GM13976 (cell line): Measurements from ENCODE around the gene ALOX15.

Experiments used
- DNase-seq: peaks from one replicate; pipeline ENCODE4 v3.0.0; 2012; ENCODE audit warnings: low spot score
- CTCF ChIP-seq: IDR thresholded peaks from 2 replicates; pipeline ENCODE4 v1.5.1; 2012; ENCODE audit warnings: borderline replicate concordance, mild to moderate bottlenecking; ENCODE audit not compliant: insufficient read depth; ENCODE audit errors: extremely low read depth, missing control alignments, control extremely low read depth
- in situ Hi-C: fragments of 300-500 bp; cut with MboI; formaldehyde crosslinking; loops from one replicate; pipeline ENCODE4 v1.12.0; 2022; ENCODE audit warnings: low sequenced_read_pairs, mixed read lengths, inconsistent platforms; ENCODE audit not compliant: unreplicated experiment

Gene ALOX15

GRCh38 chr17:4617590-4618351 is 23.7 kb downstream of the ALOX15 start:
- no peak for TF ChIP-seq CTCF
- no peak for DNase-seq
- in situ Hi-C loops = no loop called here

GRCh38 chr17:4617090-4617489 is 24.4 kb downstream of the ALOX15 start:
- in situ Hi-C loops = no loop called here

GRCh38 chr17:4616476-4616875 is 25.0 kb downstream of the ALOX15 start:
- no peak for DNase-seq
- no peak for TF ChIP-seq CTCF
- in situ Hi-C loops = no loop called here

More at GRCh38 chr17:4617090-4617489, 24.4 kb downstream of the ALOX15 start:
- no peak for DNase-seq
- no peak for TF ChIP-seq CTCF

- in situ Hi-C loops = no loop called here
Measured at GRCh38 chr17:4610656-4611055, 30.8 kb downstream of the ALOX15 start.

GRCh38 chr17:4610162-4610561 is 31.3 kb downstream of the ALOX15 start:
- TF ChIP-seq CTCF = no peak
- in situ Hi-C loops = no loop called here
- DNase-seq = no peak

More at GRCh38 chr17:4610656-4611055, 30.8 kb downstream of the ALOX15 start:
- TF ChIP-seq CTCF = no peak
- DNase-seq = no peak

- TF ChIP-seq CTCF = no peak
- in situ Hi-C loops = no loop called here
- no peak for DNase-seq
Measured at GRCh38 chr17:4609761-4610160, 31.7 kb downstream of the ALOX15 start.
